ENCODE results near the gene PRSS27.

Gene PRSS27

DNA sequence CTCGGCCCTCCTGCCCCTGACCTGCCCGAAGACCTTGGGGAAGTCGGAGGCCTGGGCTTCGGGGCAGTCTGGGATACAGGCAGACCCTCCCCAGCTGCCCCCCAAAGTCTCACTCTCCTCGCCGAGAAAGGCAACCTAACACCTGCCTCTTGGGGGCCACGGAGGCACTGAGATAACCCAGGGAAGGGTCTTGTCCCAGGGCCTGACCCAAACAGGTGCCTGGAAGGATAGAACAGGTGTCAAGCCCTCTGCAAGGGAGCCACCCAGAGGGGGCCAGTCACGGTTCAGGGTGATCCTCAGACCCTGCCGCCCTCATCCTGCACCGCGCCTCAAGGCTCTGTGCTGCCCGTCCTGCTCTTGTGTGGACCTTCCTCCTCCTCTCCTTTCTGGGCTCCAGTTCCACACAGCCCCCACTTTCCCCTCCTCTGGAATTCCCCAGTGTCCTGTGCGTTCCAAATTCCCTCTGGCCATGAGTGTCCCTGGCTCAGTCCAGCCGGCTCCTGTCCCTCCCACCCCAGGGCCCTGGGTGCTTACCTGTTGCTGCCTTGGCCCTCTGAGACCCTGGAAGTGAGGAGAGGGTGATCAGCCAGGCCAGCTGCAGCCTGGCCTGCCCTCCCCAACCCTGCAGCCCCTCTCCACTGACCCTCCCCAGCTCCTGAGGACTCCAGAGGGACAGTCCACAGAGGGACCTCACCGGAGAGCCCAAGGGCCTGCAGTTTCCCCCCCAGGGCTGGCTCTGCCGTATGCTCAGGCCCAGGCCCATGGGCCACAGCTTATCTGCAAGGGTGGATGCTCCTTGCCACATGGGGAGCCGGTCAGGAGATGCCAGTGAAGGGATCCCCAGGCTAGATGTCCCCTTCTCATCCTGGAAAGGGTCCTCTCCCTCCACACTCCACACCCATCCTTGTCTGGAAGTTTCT lies 3.8 kb downstream of the PRSS27 start:
- POLR2A ChIA-PET: interaction anchor here (0.6 kb wide), 1 partner anchor 36 kb away, joined by 3 read pairs; the partner anchor contains the start of gene SRRM2
- DNase-seq (ENCODE audit: extremely low spot score): no peak
- CTCF ChIA-PET: no interaction called here
- TF ChIP-seq, protein P1, sequence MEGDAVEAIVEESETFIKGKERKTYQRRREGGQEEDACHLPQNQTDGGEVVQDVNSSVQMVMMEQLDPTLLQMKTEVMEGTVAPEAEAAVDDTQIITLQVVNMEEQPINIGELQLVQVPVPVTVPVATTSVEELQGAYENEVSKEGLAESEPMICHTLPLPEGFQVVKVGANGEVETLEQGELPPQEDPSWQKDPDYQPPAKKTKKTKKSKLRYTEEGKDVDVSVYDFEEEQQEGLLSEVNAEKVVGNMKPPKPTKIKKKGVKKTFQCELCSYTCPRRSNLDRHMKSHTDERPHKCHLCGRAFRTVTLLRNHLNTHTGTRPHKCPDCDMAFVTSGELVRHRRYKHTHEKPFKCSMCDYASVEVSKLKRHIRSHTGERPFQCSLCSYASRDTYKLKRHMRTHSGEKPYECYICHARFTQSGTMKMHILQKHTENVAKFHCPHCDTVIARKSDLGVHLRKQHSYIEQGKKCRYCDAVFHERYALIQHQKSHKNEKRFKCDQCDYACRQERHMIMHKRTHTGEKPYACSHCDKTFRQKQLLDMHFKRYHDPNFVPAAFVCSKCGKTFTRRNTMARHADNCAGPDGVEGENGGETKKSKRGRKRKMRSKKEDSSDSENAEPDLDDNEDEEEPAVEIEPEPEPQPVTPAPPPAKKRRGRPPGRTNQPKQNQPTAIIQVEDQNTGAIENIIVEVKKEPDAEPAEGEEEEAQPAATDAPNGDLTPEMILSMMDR (IDR thresholded peaks at IDR 0.05; ENCODE audit: control extremely low read depth, extremely low read depth, low read depth, missing control alignments): no peak

DNA sequence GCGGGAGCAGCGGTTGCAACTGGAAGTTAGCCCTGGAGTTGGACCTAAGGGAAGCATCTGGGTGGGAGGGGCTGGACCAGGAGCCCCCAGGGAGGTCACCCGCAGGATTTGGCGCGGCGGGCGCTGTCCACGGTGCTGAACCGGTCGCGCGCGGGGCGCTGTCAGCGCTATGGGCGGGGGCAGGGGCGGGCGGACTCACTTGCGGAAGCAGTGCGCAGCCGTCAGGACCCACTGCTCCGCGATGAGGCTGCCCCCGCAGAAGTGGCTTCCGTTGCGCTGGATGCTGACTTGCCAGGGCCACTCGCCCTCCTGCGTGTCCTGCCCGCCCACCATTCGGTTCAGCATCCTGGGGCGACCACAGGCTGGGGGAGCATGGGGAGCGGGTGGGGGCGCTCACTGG lies 4.5 kb downstream of the PRSS27 start:
- TF ChIP-seq, protein P1 (IDR thresholded peaks at IDR 0.05; ENCODE audit: control extremely low read depth, extremely low read depth, low read depth, missing control alignments): no peak
- ChIA-PET CTCF (no interaction called here), POLR2A (interaction anchor here (0.6 kb wide), 1 partner anchor 37 kb away, joined by 3 read pairs; the partner anchor contains the start of gene SRRM2)
- DNase-seq (ENCODE audit: extremely low spot score): peak; percentile 83

GRCh38 chr16:2715064-2715463 lies 5.0 kb downstream of the PRSS27 start:
- TF ChIP-seq, protein P1 (IDR thresholded peaks at IDR 0.05; ENCODE audit: control extremely low read depth, extremely low read depth, low read depth, missing control alignments): no peak
- POLR2A ChIA-PET: interaction anchor here (0.6 kb wide), 1 partner anchor 38 kb away, joined by 3 read pairs; the partner anchor contains the start of gene SRRM2
- CTCF ChIA-PET: no interaction called here
- no peak for DNase-seq (ENCODE audit: extremely low spot score)

- TF ChIP-seq, protein P1 (IDR thresholded peaks at IDR 0.05; ENCODE audit: control extremely low read depth, extremely low read depth, low read depth, missing control alignments): no peak
- DNase-seq (ENCODE audit: extremely low spot score): no peak
Measured at GRCh38 chr16:2713985-2714774, 5.8 kb downstream of the PRSS27 start.

DNA sequence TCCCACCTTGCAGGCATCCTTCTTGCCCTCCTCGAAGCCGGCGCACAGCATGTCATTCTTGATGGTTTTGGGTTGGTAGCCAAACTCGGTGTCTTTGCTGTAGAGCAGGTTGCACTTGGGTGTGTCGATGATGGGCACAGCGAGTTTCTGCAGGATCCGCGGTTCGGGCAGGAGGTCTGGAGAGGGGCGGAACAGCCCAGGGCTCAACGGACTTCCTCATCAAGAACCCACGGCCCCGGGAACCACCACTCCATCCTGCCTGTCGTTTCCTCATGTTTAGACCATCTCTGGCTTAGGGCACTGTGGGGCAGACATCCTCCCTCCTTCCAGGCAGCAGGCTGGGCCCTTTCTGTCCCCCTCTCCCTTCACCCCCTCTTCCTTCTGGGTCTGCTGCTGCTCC lies 6.5 kb downstream of the PRSS27 start:
- POLR2A ChIA-PET: no interaction called here
- CTCF ChIA-PET: no interaction called here
- TF ChIP-seq, protein P1 (IDR thresholded peaks at IDR 0.05; ENCODE audit: control extremely low read depth, extremely low read depth, low read depth, missing control alignments): no peak
- no peak for DNase-seq (ENCODE audit: extremely low spot score)

More at GRCh38 chr16:2713985-2714774, 5.8 kb downstream of the PRSS27 start:
- CTCF ChIA-PET: no interaction called here
- POLR2A ChIA-PET: no interaction called here

DNA sequence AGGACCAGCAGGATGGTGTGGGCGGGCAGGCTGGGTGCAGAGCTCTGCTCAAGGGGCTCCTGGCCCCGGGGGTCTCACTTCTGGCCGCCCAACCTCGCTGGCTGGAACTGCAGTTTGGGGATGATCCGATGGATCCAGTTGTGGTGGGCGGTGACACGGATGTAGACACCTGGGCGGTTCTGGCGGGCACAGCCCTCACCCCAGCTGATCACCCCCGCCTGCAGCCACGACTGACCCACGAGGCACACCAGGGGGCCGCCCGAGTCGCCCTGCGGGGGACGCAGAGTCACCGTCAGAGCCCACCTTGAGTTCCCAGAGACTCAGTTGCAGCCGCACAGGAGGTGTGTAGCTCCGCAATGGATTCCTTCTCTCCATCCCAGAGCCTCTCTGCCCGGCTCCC lies 7.5 kb downstream of the PRSS27 start:
- ChIA-PET CTCF (no interaction called here), POLR2A (no interaction called here)
- TF ChIP-seq, protein P1 (IDR thresholded peaks at IDR 0.05; ENCODE audit: control extremely low read depth, extremely low read depth, low read depth, missing control alignments): no peak
- DNase-seq (ENCODE audit: extremely low spot score): no peak
